Urothelium cell line (cell line): Measurements from ENCODE around the gene CNN3.

Source experiments
- DNase-seq: peaks from one replicate; pipeline ENCODE4 v3.0.0; 2011; ENCODE audit warnings: low spot score, mixed read lengths
- FAIRE-seq: peaks from 2 replicates; lab custom pipeline; 2011; peaks lifted over from hg19 to GRCh38; lab: Jason Lieb, UNC

The CNN3 gene

DNA sequence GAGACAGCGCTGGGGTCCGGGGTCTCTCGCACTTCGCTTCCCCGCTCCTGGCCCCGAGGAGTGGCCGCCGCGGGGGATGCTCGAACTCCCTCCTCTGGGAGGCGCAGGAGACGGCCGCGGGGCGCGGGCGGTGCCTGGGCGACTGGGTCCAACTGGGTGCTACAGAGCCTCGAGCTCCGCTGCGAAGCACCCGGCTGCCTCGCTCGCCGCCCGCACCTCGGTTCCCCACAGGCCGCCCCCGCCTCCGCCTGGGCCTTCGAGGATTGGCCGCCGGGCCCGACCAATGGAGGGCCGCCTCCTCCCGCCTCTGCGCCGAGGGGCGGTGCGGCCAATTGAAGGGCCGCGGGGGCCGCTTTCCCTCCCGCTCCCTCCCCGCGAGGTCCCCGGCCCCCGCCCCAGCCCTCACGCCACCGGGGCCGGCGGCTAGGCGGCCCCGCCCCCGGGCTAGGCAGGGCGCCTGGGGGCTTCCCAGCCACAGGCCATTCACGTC lies at the start of gene CNN3:
CNN3 (minus strand) TSS at position 196 of the 490 bp plus-strand sequence. CDS start 216 bp downstream, outside the sequence.
- FAIRE-seq (no peak), DNase-seq (peak; percentile 96)

DNA sequence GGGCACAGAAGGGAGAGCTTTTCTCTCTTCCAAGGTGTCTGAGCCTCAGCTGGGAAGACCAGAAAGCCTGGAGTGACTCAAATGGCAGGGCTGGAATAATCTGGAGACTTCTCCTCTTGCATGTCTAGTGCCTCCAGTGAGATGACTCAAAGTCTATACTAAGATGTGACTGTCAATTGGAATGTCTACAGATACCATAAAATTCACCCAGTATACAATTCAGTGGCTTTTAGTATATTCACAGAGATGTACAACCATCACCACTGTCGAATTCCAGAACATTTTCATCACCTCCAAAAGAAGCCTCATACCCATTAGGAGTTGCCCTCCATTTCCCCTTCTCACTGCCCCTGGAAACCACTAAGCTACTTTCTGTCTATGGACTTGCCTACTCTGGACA lies 47.9 kb upstream of the CNN3 start:
- no peak for FAIRE-seq
- peak; percentile 58 for DNase-seq

DNA sequence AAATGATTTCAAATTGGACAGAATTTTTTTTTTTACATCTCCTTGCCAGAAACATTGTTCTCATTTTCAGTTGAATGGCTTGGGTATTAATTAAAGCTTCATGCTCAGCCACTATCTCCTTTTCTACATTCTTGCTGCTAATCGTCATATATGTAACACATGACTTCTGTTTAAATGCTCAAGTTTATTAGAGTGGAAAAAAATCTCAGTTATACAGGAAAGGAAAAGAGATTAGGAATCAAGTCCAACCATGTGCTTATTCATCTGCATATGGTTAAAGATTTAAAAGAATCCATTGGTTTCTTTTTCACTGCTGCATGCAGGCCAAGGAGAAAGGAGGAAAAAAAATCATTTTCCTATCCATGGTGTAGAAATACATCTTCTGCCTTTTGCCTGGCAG lies 47.3 kb upstream of the CNN3 start:
- DNase-seq (no peak), FAIRE-seq (no peak)

DNA sequence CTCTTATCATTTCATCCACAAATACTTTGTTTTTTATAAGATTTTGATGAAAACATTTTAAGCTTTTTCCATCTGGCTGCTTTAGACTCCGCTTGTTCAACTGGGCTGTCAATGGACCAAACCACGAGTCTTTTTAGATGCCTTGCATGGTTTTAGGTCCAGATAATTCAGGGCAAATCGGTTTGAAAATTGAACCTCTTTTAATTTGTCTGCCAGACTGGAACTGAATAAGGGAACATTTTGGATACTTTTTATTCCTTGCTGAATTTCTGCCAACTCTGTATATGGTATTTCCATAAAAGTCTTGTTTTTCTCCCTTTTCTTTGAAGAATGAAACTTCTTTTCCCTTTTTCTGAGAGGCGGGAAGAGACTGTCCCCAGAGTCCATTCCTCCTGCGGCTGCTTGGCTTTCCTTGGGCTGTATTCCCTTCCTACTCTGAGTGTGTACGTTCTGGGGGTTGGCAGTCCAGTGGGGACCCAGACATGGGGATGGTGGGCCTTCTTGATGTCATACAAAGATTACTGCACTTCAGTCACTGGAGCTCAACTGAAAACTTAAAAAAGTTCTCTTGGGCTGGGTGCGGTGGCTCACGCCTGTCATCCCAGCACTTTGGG lies 46.5 kb upstream of the CNN3 start:
- no peak for FAIRE-seq
- DNase-seq = no peak

DNA sequence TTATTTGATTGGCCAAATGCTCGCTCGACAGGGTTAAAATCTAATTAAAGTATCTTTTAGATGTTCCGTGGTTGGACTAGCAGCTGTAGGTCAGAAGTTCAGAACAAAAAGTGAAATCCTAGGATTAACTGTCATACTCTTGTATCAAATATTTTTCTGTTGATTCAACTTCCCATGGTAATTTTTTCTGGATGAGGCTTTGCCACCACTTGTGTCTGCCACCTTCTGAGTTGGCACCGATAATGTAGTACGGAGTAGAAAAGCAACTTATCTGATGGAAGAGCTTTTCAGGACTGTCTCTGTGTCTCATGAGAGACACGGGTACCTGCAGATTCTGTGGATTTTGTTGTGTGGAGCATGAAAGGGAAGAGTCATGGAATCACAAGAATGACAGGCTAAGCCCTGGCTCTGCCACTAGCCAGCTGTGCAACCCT lies 44.6 kb upstream of the CNN3 start:
- peak; percentile 36 for DNase-seq

DNA sequence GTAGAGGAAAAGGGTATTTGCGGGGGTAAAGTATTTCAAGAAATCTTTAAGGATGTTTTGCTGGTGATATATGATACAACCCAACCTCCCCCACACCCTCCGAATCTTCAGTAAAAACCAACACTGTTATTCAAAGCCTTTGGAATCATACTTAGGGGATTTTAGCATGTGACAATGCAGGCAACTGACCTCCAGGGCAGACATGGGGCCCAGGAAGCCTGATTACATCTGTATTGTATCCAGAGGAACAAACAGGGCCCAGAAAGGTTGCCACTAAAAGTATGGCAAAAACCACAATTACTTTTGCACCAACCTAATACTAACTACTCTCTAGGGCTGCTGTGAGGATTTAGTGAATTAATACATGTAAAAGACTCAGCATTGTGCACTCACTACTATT lies 43.9 kb upstream of the CNN3 start:
- no peak for FAIRE-seq
- DNase-seq = peak; percentile 17

More for the DNA sequence above, 44.6 kb upstream of the CNN3 start:
- FAIRE-seq = no peak

DNA sequence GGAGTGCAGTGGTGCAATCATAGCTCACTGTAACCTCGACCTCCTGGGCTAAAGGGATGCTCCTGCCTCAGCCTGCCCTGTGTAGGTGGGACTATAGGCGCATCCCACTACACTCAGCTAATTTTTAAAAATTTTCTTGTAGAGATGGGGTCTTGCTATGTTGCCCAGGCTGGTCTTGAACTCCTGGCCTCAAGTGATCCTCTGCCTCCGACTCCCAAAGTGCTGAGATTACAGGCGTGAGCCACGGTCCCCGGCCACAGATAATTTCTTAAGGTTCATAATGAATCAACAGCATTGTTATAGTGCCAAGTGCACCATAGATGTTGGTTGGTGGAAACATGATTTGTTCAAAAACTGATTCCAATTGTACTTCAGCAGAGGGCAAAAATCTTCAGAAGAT lies 42.2 kb upstream of the CNN3 start:
- FAIRE-seq = no peak

DNA sequence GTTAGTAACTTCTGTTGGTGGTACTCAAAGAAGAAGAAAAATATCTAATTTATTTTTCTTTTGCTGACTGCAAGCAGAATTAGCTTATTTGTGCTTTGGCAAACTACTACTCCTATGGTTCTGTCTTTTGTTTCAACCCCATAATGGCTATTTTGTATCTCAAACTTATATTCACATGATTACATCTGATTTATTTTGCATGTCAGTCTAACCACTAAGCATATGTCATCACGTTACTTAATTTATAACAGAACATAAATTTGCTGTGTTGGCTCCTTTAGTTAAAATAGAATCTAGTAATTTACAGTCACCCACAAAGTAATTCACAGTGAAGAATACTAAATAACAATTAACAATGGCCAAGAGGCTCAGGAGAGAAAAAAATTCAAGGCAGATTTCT lies 39.1 kb upstream of the CNN3 start:
- DNase-seq (no peak), FAIRE-seq (no peak)

More for the DNA sequence above, 42.2 kb upstream of the CNN3 start:
- no peak for DNase-seq

DNA sequence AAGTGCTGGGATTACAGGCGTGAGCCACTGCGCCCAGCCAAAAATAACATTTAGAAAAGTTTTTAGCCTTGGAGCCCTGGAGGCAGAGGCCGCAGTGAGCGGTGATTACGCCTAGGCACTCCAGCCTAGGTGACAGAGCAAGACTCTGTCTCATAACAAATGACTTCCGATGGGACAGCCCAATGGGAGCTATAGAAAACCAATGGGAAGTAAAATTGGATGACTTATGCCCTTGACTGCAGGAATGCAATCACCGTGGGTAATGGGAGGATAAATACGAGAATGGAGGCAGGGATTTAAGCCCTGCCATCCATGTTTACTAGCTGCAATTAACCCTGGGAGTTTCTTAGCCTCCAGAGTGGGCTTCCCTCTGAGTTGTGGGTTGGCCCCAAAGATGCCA lies 37.0 kb upstream of the CNN3 start:
- FAIRE-seq (no peak), DNase-seq (no peak)

DNA sequence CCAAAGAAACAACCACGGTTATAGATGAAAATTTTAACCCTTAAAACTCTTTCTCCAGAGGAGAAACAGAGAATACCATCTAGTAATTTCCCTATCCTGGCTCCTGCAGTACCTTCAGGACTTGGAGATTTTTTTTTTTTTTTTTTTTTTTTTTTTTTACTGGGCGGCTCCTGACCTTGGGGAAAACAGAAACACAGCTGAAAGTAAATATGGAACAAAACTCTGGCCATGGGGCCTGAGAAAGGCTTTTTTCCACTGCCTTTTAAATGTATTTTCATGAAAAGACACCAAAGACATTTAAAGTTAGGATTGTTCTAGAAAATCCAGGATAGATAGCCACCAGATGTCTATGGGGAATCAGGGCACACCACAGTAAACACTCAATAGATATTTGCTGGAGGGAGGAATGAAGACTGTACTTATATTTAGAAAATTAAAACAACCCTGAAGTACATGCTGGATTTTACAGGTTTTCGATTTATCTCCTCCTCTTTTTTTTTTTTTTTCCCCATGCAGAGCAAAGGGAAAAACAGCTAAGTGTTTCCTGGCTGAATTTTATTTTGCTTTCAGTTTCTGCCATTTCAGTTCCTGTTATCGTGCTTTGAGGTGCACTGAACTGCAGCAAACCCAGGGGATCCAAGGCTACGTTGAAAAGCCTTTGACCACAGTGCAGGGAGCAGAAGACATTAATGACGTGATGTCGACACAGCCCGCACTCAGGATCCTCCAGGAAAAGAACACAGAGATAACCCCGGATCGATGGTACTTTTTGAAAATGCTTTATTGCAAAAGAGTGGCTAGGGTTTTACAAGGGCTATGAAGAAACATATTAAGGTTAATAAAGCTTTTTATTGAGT lies 35.7 kb upstream of the CNN3 start:
- no peak for FAIRE-seq
- no peak for DNase-seq

DNA sequence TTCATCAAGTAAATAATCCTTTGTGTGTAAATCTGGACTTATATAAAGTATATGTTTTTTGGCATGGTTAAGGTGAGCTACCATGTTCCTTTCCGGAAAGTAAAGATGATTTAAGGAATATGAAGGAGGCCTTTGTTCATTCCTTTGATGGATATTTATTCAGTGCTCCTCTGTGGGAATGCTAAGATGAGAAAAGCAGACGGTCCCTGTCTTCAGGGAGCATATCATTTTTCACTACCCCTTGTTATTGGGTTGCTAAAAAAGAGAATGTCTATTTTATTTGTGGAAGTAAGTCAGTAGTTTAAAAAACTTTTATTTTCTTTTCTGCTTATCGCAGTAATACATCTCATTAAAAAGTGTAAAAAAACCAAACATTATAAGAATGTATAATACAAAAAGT lies 35.1 kb upstream of the CNN3 start:
- DNase-seq = no peak
- no peak for FAIRE-seq

DNA sequence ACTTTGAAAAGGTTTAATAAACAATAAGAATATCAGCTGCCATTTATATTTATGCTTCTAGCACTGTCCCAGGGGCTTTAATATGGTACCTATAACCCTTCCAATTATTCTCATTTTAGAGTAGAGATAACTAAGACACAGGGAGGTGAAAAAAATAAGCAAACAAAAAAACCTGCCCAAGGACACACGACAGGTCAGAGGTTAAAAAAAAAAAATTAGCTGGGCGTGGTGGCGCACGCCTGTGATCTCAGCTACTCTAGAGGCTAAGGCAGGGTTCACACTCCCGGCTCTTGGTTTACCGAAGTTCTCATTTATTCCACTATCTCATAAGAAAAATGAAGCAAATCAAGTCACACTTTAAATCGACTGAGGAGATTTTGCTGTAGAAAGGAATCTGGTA lies 34.7 kb upstream of the CNN3 start:
- FAIRE-seq (no peak), DNase-seq (no peak)

DNA sequence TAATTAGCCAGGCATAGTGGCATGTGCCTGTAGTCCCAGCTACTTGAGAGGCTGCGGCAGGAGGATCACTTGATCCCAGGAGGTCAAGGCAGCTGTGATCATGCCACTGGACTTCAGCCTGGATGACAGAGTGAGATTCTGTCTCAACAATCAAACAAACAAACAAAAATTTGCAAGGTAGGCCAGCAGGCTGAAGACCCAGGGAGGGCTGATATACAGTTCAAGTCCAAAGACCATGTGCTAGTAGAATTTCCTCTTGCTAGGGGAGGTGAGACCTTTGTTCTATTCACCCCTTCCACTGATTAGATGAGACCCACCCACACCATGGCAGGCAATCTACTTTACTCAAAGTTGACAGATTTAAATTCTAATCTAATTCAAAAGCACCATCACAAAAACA lies 31.2 kb upstream of the CNN3 start:
- no peak for FAIRE-seq
- no peak for DNase-seq

DNA sequence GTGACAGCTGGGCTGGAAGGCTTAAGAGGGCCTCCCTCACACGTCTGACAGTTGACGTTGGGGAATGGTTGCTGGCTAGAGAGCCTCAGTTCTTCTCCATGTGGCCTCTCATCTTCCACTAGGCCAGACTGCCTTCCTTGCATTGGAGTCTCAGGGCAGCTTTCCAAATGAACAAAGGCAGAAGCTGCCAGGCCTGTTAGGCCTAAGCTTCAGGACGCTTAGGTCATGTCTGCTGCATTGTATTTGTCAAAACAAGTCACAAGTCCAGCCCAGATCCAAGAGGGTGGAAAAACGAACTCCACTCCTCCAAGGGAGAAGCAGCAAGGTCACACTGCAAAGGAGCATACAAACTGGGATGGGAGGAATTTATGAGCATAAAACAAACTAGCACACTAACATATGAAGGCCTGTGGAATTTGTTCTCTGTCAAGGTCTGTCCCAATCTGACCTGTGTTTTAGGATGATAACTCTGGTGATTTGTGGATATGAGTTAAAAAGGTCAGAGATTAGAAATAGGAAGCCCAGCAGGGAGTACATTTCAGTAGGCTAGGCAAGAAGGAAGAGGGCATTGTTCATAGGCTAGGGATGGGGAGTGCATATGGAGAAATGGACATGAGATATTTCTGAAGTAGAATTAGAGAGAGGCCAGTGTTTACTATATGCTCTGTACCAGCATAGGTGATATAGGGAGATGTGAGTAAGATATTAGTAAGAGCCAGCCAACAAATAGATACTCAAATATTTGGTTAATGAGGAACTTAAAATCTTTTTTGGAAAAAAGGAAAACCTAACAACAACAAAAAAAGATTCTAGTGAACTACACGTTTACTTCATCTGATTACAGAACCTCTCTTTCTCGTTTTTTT lies 29.1 kb upstream of the CNN3 start:
- DNase-seq (no peak), FAIRE-seq (no peak)

DNA sequence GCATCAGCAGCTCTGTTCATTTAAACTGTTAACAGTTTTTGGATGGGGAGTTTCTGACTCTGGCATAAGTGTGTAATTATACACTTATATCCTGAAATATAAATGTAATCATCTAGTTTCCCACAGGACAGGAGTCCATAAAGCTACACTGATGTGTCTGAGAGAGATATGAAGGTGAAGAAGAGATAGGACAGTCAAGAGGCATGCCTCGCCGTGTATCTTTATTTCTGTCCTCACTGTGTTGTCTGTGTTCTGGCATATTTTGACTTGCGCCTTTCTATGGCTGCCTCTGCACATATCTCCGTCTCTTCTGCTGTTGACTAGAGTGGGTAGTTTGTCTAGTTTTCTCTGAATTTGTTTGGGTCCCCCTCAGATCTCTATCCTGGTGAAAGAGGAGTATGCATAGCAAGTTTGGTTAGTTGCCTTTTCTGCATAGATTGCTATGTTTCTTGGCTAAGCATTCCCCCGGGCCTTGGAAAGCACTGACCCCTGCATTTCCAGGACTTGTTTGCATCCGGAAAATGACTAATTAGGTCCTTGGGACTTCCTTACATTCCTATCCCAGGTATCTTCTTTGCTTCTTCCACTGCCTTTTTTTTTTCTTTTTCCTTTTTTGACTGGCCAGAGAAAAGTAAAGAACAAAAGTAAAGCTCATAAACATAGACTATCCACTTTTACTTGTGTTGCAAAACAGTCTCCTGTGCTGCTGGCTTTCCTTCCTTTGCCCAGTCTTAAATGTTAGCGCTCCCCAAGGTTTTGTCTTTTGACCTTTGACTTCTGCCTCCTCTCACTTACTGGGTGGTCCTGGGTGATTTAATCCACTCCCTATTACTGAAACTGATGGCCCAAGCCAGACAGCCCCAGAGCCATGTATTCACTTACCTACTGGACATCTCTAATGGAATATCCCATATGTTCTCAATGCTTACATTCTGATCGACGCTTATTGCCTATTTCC lies 27.6 kb upstream of the CNN3 start:
- FAIRE-seq = no peak

DNA sequence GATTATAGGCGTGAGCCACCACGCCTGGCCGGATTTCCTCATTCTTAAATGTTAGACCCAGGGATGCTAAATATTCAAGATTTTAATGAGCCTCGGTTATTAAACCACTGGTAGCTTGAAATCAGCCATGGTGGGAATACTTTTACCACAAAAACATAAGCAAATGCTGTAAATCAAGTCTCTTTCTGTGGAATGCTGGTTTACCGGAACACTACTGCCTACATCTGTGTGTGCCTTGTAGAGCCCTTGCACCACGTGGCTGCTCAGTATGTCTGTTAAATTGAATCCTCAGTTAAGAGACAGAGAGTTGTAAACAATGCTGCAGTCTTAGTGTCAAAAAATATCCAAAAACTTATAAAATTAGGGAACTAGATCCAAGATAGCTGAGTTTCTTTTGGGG lies 26.8 kb upstream of the CNN3 start:
- no peak for FAIRE-seq
- no peak for DNase-seq

More for the DNA sequence above, 27.6 kb upstream of the CNN3 start:
- no peak for DNase-seq

DNA sequence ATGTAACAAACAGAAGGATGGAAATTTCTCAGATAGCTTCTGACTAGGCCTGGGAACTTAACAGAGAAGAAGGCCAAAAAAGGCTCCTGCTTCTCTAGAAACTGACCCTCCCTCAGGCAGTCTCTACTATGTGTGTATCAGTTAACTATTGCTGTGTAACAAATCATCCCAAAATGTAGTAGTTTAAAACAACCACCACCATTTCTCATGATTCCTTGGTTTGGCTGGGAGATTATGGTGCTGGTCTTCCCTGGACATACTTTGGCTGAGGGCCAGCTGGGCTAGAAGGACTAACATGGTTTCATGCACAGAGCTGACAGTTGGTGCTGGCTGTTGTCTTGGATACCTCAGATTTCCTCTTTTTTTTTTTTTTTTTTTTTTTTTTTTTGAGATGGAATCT lies 26.2 kb upstream of the CNN3 start:
- no peak for FAIRE-seq
- no peak for DNase-seq

DNA sequence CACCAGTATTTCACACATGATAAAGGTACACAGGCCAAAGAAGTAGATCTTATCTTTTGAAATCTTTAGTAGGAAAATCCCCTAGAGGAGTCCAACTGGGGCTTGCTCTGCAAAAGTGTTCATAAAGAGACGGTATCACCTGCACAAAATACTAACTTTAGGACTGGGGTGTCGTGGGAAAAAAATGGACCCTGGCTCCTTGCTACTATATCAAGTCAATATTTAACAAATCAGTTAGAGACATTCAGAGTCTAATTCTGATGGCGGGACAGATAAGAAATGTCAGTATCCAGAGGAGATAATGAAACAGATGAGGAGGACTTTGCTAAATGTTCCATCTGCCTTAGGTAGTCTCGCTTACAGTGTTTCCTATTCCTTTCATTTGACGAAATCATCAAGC lies 25.6 kb upstream of the CNN3 start:
- FAIRE-seq (no peak), DNase-seq (no peak)

DNA sequence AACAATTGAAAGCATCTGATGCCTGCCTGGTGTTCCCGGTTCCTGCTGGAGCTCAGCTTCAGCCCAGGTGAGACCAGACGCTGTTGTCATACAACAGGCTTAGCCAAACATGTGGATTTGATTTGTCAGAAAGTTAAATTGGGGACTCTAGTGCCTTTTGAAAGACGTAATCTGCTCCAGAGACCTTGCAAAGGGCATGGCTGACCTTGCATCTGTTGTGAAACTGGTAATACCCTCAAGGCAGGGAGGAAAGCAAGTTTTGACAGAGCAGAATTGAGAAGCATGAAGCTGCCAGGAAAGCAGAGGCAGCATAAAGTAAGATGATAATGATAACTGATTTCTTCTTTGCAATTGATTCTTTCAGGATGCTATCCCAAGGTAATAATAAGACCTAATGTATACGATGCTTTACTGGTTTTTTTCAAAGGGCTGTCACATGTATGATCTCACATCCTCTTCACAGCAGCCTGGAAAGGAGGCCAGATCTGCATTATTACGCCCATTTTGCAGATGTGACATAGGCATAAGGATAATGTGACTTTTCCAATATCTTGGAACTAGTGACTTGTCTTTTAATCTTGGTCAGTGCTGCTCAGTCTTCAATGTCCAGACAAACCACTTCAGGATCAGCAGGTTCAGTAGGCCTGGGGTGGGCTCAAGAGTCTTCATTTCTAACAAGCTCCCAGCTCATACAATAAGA lies 24.7 kb upstream of the CNN3 start:
- FAIRE-seq (no peak), DNase-seq (no peak)

DNA sequence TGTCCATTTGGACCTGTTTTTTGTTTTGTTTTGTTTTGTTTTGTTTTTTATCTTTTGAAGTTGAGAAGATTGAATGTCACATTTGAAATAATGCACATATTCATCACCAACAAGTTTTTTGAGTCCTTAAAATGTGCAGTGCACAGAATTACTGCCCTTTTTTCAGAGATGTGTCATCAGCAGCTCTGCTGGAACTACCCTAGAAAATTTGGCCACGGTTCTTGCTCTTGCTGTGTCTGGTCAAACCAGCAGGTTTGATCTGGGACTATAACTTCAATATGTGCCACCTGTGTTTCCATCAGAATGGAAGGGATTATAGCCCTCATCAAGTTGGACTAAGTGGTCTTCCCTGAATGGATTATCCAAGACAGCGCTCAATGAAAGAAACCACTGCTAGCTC lies 24.1 kb upstream of the CNN3 start:
- FAIRE-seq = no peak
- DNase-seq = no peak
